Trophoblast cell (in vitro differentiated cells and primary cell): Measurements from ENCODE around the gene RAB17.

Experiments
- DNase-seq, 2 donors: peaks; one replicate each; pipeline ENCODE4 v3.0.0-alpha.2; 2016
- H2AFZ ChIP-seq: 2 replicates; pipeline ENCODE4 v1.6.1; 2013; ENCODE audit warnings: low read length, moderate library complexity, mild to moderate bottlenecking; ENCODE audit not compliant: insufficient read depth, poor library complexity
- H2AK5ac ChIP-seq: 2 replicates; pipeline ENCODE4 v1.6.1; 2013; ENCODE audit warnings: mild to moderate bottlenecking, low read length
- H2BK120ac ChIP-seq: 2 replicates; pipeline ENCODE4 v1.6.1; 2013; ENCODE audit warnings: low read length, mild to moderate bottlenecking, moderate library complexity; ENCODE audit not compliant: insufficient read depth, poor library complexity
- H2BK12ac ChIP-seq: 2 replicates; pipeline ENCODE4 v1.6.1; 2013; ENCODE audit warnings: mild to moderate bottlenecking, low read length, moderate library complexity
- H2BK5ac ChIP-seq: 2 replicates; pipeline ENCODE4 v1.6.1; 2013; ENCODE audit warnings: low read length, low read depth, moderate library complexity, mild to moderate bottlenecking; ENCODE audit not compliant: poor library complexity
- H3K14ac ChIP-seq: 2 replicates; pipeline ENCODE4 v1.6.1; 2013; ENCODE audit warnings: mild to moderate bottlenecking, low read length
- H3K18ac ChIP-seq: 2 replicates; pipeline ENCODE4 v1.6.1; 2013; ENCODE audit warnings: mild to moderate bottlenecking, low read length
- H3K23ac ChIP-seq: 2 replicates; pipeline ENCODE4 v1.6.1; 2013; ENCODE audit warnings: low read length
- H3K27ac ChIP-seq: 2 replicates; pipeline ENCODE4 v1.5.1; 2013; ENCODE audit warnings: low read depth, mild to moderate bottlenecking, inconsistent platforms, low read length, moderate library complexity
- H3K27me3 ChIP-seq: 2 replicates; pipeline ENCODE4 v1.6.1; 2013; ENCODE audit warnings: inconsistent platforms, mild to moderate bottlenecking, low read length, moderate library complexity; ENCODE audit not compliant: insufficient read depth
- H3K36me3 ChIP-seq, 2 experiments: 1 replicate in 1 of 2; 2 replicates in 1 of 2; pipeline ENCODE4 v1.6.1; 2013; ENCODE audit warnings: low read length in 2 of 2, mild to moderate bottlenecking in 2 of 2, moderate library complexity in 1 of 2; ENCODE audit not compliant: insufficient read depth in 2 of 2, control insufficient read depth in 1 of 2
- H3K4ac ChIP-seq: 2 replicates; pipeline ENCODE4 v1.6.1; 2013; ENCODE audit warnings: low read depth, mild to moderate bottlenecking, low read length, moderate library complexity
- H3K4me1 ChIP-seq, 2 experiments: 1 replicate in 1 of 2; 2 replicates in 1 of 2; pipeline ENCODE4 v1.6.1; 2013; ENCODE audit warnings: low read length in 2 of 2, mild to moderate bottlenecking in 2 of 2, moderate library complexity in 1 of 2; ENCODE audit not compliant: insufficient read depth in 2 of 2, control insufficient read depth in 1 of 2
- H3K4me2 ChIP-seq: 2 replicates; pipeline ENCODE4 v1.6.1; 2013; ENCODE audit warnings: inconsistent platforms, mild to moderate bottlenecking, low read length, moderate library complexity
- H3K4me3 ChIP-seq: 2 replicates; pipeline ENCODE4 v1.5.1; 2013; ENCODE audit warnings: mild to moderate bottlenecking, low read depth, low read length, inconsistent platforms
- H3K79me1 ChIP-seq: one replicate; pipeline ENCODE4 v1.6.1; 2013; ENCODE audit warnings: low read length
- H3K79me2 ChIP-seq: 2 replicates; pipeline ENCODE4 v1.6.1; 2013; ENCODE audit warnings: low read length, mild to moderate bottlenecking; ENCODE audit not compliant: control insufficient read depth, insufficient read depth, poor library complexity
- H3K9ac ChIP-seq: 2 replicates; pipeline ENCODE4 v1.6.1; 2013; ENCODE audit warnings: mild to moderate bottlenecking, low read length
- H3K9me3 ChIP-seq: 2 replicates; pipeline ENCODE4 v1.6.1; 2013; ENCODE audit warnings: low read depth, mild to moderate bottlenecking, control low read depth, inconsistent platforms, low read length; ENCODE audit not compliant: insufficient read depth
- H4K12ac ChIP-seq: 2 replicates; pipeline ENCODE4 v1.6.1; 2013; ENCODE audit warnings: low read depth, mild to moderate bottlenecking, low read length, moderate library complexity
- H4K8ac ChIP-seq: 2 replicates; pipeline ENCODE4 v1.6.1; 2013; ENCODE audit warnings: low read depth, mild to moderate bottlenecking, low read length, moderate library complexity
- H4K91ac ChIP-seq: one replicate; pipeline ENCODE4 v1.6.1; 2013; ENCODE audit warnings: low read depth, mild to moderate bottlenecking, low read length, moderate library complexity
- WGBS: extraction: QIAGEN DNeasy Blood & Tissue Kit; methylation state at CpG from one replicate; pipeline ENCODE4 v1.1.7; 2013; ENCODE audit warnings: missing lambda C conversion rate; ENCODE audit not compliant: insufficient read length, insufficient coverage; ENCODE audit errors: extremely low coverage; 5-methylcytosine and 5-hydroxymethylcytosine counted together

Gene RAB17

GRCh38 chr2:237617587-237617982, 27.1 kb upstream of the RAB17 start:
- peaks cover 26% of the 10 kb centered on the region for H3K79me1 ChIP-seq
- H3K4me1 ChIP-seq = peaks cover 31 to 34% of the 10 kb centered on the region in 2 experiments
- H4K12ac ChIP-seq = no peak overlapping the region
- H3K27ac ChIP-seq = no peak overlapping the region
- no peaks in the 10 kb centered on the region for H3K79me2 ChIP-seq
- H3K14ac ChIP-seq = no peak overlapping the region
- H4K91ac ChIP-seq = no peak overlapping the region
- no peaks in the 10 kb centered on the region for H3K9me3 ChIP-seq
- no peak overlapping the region for H2AK5ac ChIP-seq
- H2AFZ ChIP-seq = no peak overlapping the region
- no peaks in the 10 kb centered on the region for H3K36me3 ChIP-seq
- H3K4ac ChIP-seq = no peak overlapping the region
- H2BK12ac ChIP-seq = no peak overlapping the region
- no peaks in the 10 kb centered on the region for H3K27me3 ChIP-seq
- WGBS = no CpG with 5 or more reads among the region's 4 CpGs
- no peak overlapping the region for H2BK5ac ChIP-seq
- H4K8ac ChIP-seq = no peak overlapping the region
- no peak overlapping the region for H3K4me2 ChIP-seq
- H3K23ac ChIP-seq = no peak overlapping the region
- no peak overlapping the region for H3K4me3 ChIP-seq
- no peak overlapping the region for H2BK120ac ChIP-seq
- no peak for DNase-seq
- H3K18ac ChIP-seq = no peak overlapping the region
- H3K9ac ChIP-seq = no peak overlapping the region

- no peak for DNase-seq
- Histone ChIP-seq H2AFZ (no peak overlapping the region), H4K12ac (no peak overlapping the region), H4K91ac (peak overlapping the region; percentile 45), H3K27me3 (no peaks in the 10 kb centered on the region), H3K27ac (no peak overlapping the region), H3K79me1 (peaks cover 26% of the 10 kb centered on the region), H2BK12ac (peak overlapping the region; percentile 74), H3K4me2 (no peak overlapping the region), H3K79me2 (no peaks in the 10 kb centered on the region), H3K9me3 (no peaks in the 10 kb centered on the region), H3K4me3 (no peak overlapping the region), H2BK5ac (no peak overlapping the region), H3K36me3 (no peaks in the 10 kb centered on the region), H3K18ac (no peak overlapping the region), H3K14ac (peak overlapping the region; percentile 30), H2BK120ac (peak overlapping the region; percentile 26), H3K9ac (no peak overlapping the region), H3K4me1 (peaks cover 31 to 36% of the 10 kb centered on the region in 2 experiments), H3K4ac (no peak overlapping the region), H4K8ac (no peak overlapping the region), H3K23ac (no peak overlapping the region), H2AK5ac (peak overlapping the region; percentile 18)
- no CpG with 5 or more reads among the region's 15 CpGs for WGBS
Measured at GRCh38 chr2:237616734-237617586, 26.4 kb upstream of the RAB17 start.

GRCh38 chr2:237616373-237616733, 25.8 kb upstream of the RAB17 start:
- H3K9ac ChIP-seq = no peak overlapping the region
- no peak overlapping the region for H3K18ac ChIP-seq
- H2BK12ac ChIP-seq = peak overlapping the region; percentile 65
- no peaks in the 10 kb centered on the region for H3K79me2 ChIP-seq
- no peak overlapping the region for H3K4me2 ChIP-seq
- H3K14ac ChIP-seq = no peak overlapping the region
- no peak overlapping the region for H4K12ac ChIP-seq
- no peak overlapping the region for H2AFZ ChIP-seq
- no peak overlapping the region for H3K27ac ChIP-seq
- peak overlapping the region; percentile 40 for H4K91ac ChIP-seq
- no peak overlapping the region for H3K4me3 ChIP-seq
- no CpG with 5 or more reads among the region's 3 CpGs for WGBS
- no peak overlapping the region for H2AK5ac ChIP-seq
- peaks cover 31 to 36% of the 10 kb centered on the region in 2 experiments for H3K4me1 ChIP-seq
- H3K27me3 ChIP-seq = no peaks in the 10 kb centered on the region
- H3K23ac ChIP-seq = no peak overlapping the region
- no peaks in the 10 kb centered on the region for H3K36me3 ChIP-seq
- H3K79me1 ChIP-seq = peaks cover 26% of the 10 kb centered on the region
- no peak overlapping the region for H4K8ac ChIP-seq
- H3K4ac ChIP-seq = no peak overlapping the region
- no peak for DNase-seq
- no peak overlapping the region for H2BK5ac ChIP-seq
- no peak overlapping the region for H2BK120ac ChIP-seq
- H3K9me3 ChIP-seq = no peaks in the 10 kb centered on the region

DNA sequence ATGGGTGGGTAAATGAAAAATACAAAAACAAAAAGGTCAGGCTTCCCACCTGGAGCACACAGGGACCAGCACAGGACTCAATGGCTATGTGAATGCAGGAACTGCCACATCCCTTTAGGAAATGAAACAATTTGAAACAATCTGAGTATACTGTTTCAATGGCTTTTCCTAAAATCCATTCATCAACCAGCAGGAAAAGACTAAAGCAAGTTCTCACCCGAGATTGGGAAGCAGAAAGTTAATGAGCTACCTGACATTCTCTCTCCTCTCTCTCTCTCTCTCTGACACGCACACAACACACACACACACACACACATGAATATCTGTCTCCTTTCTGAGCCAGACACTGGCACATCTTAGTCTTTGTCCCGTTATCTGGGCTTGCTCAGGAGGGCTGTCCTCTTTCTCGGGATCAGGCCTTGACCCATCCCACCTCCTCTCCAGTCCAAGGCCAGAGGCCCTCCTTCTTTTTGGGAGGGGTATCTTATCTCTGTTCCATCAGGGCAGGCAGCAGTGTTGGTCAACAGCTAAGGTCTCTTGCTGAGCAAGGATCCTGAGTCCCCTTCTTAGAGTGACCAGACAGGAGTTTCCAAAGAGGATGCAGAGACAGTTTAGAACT, 25.2 kb upstream of the RAB17 start:
- WGBS = no CpG with 5 or more reads among the region's 4 CpGs

More for the DNA sequence above, 25.2 kb upstream of the RAB17 start:
- Histone ChIP-seq H4K91ac (peak overlapping the region; percentile 46), H3K9ac (no peak overlapping the region), H3K36me3 (no peaks in the 10 kb centered on the region), H3K79me1 (peaks cover 26% of the 10 kb centered on the region), H2BK12ac (peak overlapping the region; percentile 65), H3K79me2 (no peaks in the 10 kb centered on the region), H3K4ac (no peak overlapping the region), H2AFZ (no peak overlapping the region), H3K4me1 (peaks cover 31 to 36% of the 10 kb centered on the region in 2 experiments), H3K27ac (peak overlapping the region; percentile 89), H2BK120ac (peak overlapping the region; percentile 64), H3K18ac (no peak overlapping the region), H3K4me2 (no peak overlapping the region), H3K27me3 (no peaks in the 10 kb centered on the region), H4K12ac (no peak overlapping the region), H3K4me3 (no peak overlapping the region), H3K14ac (peak overlapping the region; percentile 26), H4K8ac (no peak overlapping the region), H3K9me3 (no peaks in the 10 kb centered on the region), H2BK5ac (no peak overlapping the region), H2AK5ac (no peak overlapping the region), H3K23ac (no peak overlapping the region)
- no peak for DNase-seq
